ENCODE measurements around the gene NUP93.

DNA sequence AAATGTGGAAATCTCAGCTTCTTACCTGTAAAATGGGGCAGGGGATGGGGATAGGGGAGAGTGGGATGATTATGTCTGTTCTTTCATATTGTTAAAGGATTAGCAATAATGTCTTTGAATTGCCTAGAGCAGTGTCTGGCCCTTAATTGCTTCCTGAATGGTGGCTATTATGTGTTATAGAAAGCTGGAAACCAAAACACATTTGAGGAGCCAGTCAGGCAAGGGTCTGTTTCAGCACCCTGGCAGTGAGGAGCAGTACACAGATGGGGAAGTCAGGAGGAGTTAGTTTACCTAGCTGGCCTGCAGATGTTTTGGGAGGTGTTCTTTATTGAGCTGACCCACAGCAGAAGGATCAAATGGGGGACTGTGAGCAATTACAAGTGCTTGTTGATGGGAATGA lies 63.0 kb downstream of the NUP93 start:
- TF ChIP-seq CTCF (IDR thresholded peaks at IDR 0.05; ENCODE audit: borderline replicate concordance, extremely low read depth, low read length, poor library complexity, severe bottlenecking): no peak
- no peak for TF ChIP-seq EZH2 (IDR thresholded peaks at IDR 0.05; ENCODE audit: borderline replicate concordance, low read depth, low read length, severe bottlenecking)

Data from DND-41 (cell line).